HG03521 (cell line): ENCODE measurements around the gene ADARB2.

Experiments used
- ATAC-seq: cut with Tn5 transposase; IDR thresholded peaks from one replicate; pipeline ENCODE4 v1.9.1; 2021; ENCODE audit warnings: mild to moderate bottlenecking, moderate library complexity; ENCODE audit not compliant: unreplicated experiment

Gene ADARB2

GRCh38 chr10:1736144-1736971, 967 bp downstream of the ADARB2 start:
- ATAC-seq = no peak

GRCh38 chr10:1735562-1735961, 1.8 kb downstream of the ADARB2 start:
- ATAC-seq = no peak

- no peak for ATAC-seq
These were observed 3.0 kb downstream of the ADARB2 start for GRCh38 chr10:1734288-1734687.

GRCh38 chr10:1733720-1734119, 3.6 kb downstream of the ADARB2 start:
- ATAC-seq = no peak

- ATAC-seq = no peak
These were observed 4.7 kb downstream of the ADARB2 start for GRCh38 chr10:1732564-1732996.

- ATAC-seq = no peak
These were observed 5.7 kb downstream of the ADARB2 start for GRCh38 chr10:1731592-1731991.

GRCh38 chr10:1729751-1730150, 7.6 kb downstream of the ADARB2 start:
- ATAC-seq = no peak

- no peak for ATAC-seq
These were observed 10.5 kb downstream of the ADARB2 start for GRCh38 chr10:1726861-1727260.

- ATAC-seq = no peak
These were observed 12.3 kb downstream of the ADARB2 start for GRCh38 chr10:1724921-1725488.

GRCh38 chr10:1716839-1717238, 20.5 kb downstream of the ADARB2 start:
- ATAC-seq = no peak

- ATAC-seq = peak; percentile 59
These were observed 21.5 kb downstream of the ADARB2 start for GRCh38 chr10:1715821-1716220.

GRCh38 chr10:1712944-1713671, 24.2 kb downstream of the ADARB2 start:
- ATAC-seq = no peak

GRCh38 chr10:1712314-1712713, 25.0 kb downstream of the ADARB2 start:
- ATAC-seq = no peak

GRCh38 chr10:1709161-1709560, 28.2 kb downstream of the ADARB2 start:
- ATAC-seq = no peak

- no peak for ATAC-seq
These were observed 28.6 kb downstream of the ADARB2 start for GRCh38 chr10:1708746-1709145.

- ATAC-seq = no peak
These were observed 30.6 kb downstream of the ADARB2 start for GRCh38 chr10:1706711-1707110.

GRCh38 chr10:1706256-1706655, 31.1 kb downstream of the ADARB2 start:
- ATAC-seq = no peak

- no peak for ATAC-seq
These were observed 39.1 kb downstream of the ADARB2 start for GRCh38 chr10:1698185-1698584.

- ATAC-seq = no peak
These were observed 41.2 kb downstream of the ADARB2 start for GRCh38 chr10:1696106-1696505.

GRCh38 chr10:1690086-1690485, 47.2 kb downstream of the ADARB2 start:
- ATAC-seq = no peak

GRCh38 chr10:1688531-1688930, 48.8 kb downstream of the ADARB2 start:
- ATAC-seq = no peak

GRCh38 chr10:1687623-1688150, 49.6 kb downstream of the ADARB2 start:
- ATAC-seq = no peak
